Uterus (tissue), 2 donors: ENCODE data around the gene SH3RF3.

Source experiments
- CTCF ChIP-seq, 4 experiments: fragments of 200-600 bp in 2 of 4; fragments of 450-650 bp in 2 of 4; sonication (generic) in 2 of 4; IDR thresholded peaks; one replicate each; pipeline ENCODE4 v1.5.1; 2016 to 2019; ENCODE audit warnings: antibody characterized with exemption in 4 of 4, mild to moderate bottlenecking in 2 of 4, moderate library complexity in 1 of 4
- POLR2A ChIP-seq, 2 donors: fragments of 450-650 bp; IDR thresholded peaks; one replicate each; pipeline ENCODE4 v1.6.1; 2016; ENCODE audit warnings: antibody characterized with exemption in 2 of 2, mild to moderate bottlenecking in 1 of 2, moderate library complexity in 1 of 2

GRCh38 chr2:109210431-109211200, 81.6 kb downstream of the SH3RF3 start:
- no peak for TF ChIP-seq CTCF (IDR thresholded peaks at IDR 0.05)
- TF ChIP-seq POLR2A (IDR thresholded peaks at IDR 0.05), result no peak
